ENCODE results near the gene ARID4A. TPM values are rescaled to one million over a fixed set of nuclear protein-coding genes. Genes with fewer than 3 reads are reported as not detected.

The ARID4A gene
- total and polyA plus RNA-seq, 2 donors from 2014 or later, result 3.9 to 32.5 TPM

DNA sequence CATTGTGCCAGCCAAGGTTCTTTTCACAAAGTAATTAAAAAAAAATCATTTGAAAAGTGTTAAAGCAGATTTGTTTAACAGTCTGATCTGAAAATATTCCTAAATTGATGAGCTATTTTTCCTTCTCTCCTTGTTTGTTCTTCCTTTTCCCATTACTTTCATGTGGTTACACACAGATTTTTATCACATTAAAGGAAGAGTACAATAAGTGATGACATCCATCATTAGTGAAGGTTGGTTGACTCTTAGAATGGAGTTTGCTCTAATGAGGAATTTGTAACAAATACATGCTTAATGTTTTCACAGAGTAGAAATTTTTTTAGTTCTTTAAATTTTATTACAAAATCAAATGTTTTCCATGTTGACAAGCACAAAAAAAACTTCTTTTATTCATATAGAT lies 78.4 kb downstream of the ARID4A start:
- intact Hi-C loops (cut with DNase I), result no loop called here
- Histone ChIP-seq H3K4me3 (ENCODE audit: low read length in 3 of 3) (no peak overlapping the region), H3K9ac (ENCODE audit: low read length in 3 of 3) (no peak overlapping the region), H3K27me3 (ENCODE audit: control insufficient read depth, insufficient read depth, low read length) (no peaks in the 10 kb centered on the region), H3K9me3 (ENCODE audit: control insufficient read depth in 2 of 3, insufficient read depth in 1 of 3, low read length in 3 of 3) (no peaks in the 10 kb centered on the region), H3K36me3 (ENCODE audit: control insufficient read depth in 2 of 3, insufficient read depth in 3 of 3, low read length in 3 of 3) (peaks cover 2 to 4% (median 4%) of the 10 kb centered on the region in 3 donors), H3K4me1 (ENCODE audit: control insufficient read depth in 2 of 3, insufficient read depth in 2 of 3, low read depth in 1 of 3, low read length in 3 of 3) (no peaks in the 10 kb centered on the region), H3K27ac (ENCODE audit: low read depth in 2 of 2, low read length in 2 of 2) (no peak overlapping the region)
- FAIRE-seq (peak; percentile 35), DNase-seq (no peak)
- TF ChIP-seq, protein P1, sequence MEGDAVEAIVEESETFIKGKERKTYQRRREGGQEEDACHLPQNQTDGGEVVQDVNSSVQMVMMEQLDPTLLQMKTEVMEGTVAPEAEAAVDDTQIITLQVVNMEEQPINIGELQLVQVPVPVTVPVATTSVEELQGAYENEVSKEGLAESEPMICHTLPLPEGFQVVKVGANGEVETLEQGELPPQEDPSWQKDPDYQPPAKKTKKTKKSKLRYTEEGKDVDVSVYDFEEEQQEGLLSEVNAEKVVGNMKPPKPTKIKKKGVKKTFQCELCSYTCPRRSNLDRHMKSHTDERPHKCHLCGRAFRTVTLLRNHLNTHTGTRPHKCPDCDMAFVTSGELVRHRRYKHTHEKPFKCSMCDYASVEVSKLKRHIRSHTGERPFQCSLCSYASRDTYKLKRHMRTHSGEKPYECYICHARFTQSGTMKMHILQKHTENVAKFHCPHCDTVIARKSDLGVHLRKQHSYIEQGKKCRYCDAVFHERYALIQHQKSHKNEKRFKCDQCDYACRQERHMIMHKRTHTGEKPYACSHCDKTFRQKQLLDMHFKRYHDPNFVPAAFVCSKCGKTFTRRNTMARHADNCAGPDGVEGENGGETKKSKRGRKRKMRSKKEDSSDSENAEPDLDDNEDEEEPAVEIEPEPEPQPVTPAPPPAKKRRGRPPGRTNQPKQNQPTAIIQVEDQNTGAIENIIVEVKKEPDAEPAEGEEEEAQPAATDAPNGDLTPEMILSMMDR (IDR thresholded peaks at IDR 0.05; ENCODE audit: borderline replicate concordance, extremely low read depth, insufficient read depth), result no peak

DNA sequence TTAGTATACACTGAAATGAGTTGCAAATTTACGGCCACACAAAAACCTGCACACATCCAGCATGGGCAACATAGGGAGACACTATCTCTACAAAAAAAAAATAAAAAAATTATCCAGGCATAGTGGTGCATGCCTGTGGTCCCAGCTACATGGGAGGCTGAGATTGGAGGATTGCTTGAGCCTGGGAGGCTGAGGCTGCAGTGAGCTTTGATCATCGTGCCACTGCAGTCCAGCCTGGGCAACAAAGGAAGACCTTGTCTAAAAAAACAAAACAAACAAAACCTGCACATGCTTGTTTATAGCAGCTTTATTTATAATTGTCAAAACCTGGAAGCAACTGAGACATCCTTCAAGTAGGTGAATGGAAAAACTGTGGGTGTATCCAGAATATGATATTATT lies 92.5 kb downstream of the ARID4A start:
- FAIRE-seq, result no peak
- no peak for DNase-seq

GRCh38 chr14:58395562-58395811 lies 97.1 kb downstream of the ARID4A start:
- Histone ChIP-seq H3K36me3 (ENCODE audit: control insufficient read depth in 2 of 3, insufficient read depth in 3 of 3, low read length in 3 of 3) (no peaks in the 10 kb centered on the region), H3K4me3 (ENCODE audit: low read length in 3 of 3) (peak overlapping the region; percentile 59 to 63 (median 62)), H3K27me3 (ENCODE audit: control insufficient read depth, insufficient read depth, low read length) (no peaks in the 10 kb centered on the region), H3K9me3 (ENCODE audit: control insufficient read depth in 2 of 3, insufficient read depth in 1 of 3, low read length in 3 of 3) (no peaks in the 10 kb centered on the region), H3K9ac (ENCODE audit: low read length in 3 of 3) (peak overlapping the region in 1 of 3 donors; percentile 45), H3K27ac (ENCODE audit: low read depth in 2 of 2, low read length in 2 of 2) (peak overlapping the region; percentile 83 to 90), H3K4me1 (ENCODE audit: control insufficient read depth in 2 of 3, insufficient read depth in 2 of 3, low read depth in 1 of 3, low read length in 3 of 3) (peaks cover 0 to 4% (median 0%) of the 10 kb centered on the region in 3 donors)
- TF ChIP-seq, protein P1 (IDR thresholded peaks at IDR 0.05; ENCODE audit: borderline replicate concordance, extremely low read depth, insufficient read depth), result no peak
- DNase-seq (no peak), FAIRE-seq (no peak)
- intact Hi-C loops (cut with DNase I), result no loop called here

More for the DNA sequence above, 92.5 kb downstream of the ARID4A start:
- Histone ChIP-seq H3K27ac (ENCODE audit: low read depth in 2 of 2, low read length in 2 of 2) (no peak overlapping the region), H3K36me3 (ENCODE audit: control insufficient read depth in 2 of 3, insufficient read depth in 3 of 3, low read length in 3 of 3) (no peaks in the 10 kb centered on the region), H3K4me3 (ENCODE audit: low read length in 3 of 3) (no peak overlapping the region), H3K4me1 (ENCODE audit: control insufficient read depth in 2 of 3, insufficient read depth in 2 of 3, low read depth in 1 of 3, low read length in 3 of 3) (peaks cover 0 to 4% (median 0%) of the 10 kb centered on the region in 3 donors), H3K9me3 (ENCODE audit: control insufficient read depth in 2 of 3, insufficient read depth in 1 of 3, low read length in 3 of 3) (no peaks in the 10 kb centered on the region), H3K27me3 (ENCODE audit: control insufficient read depth, insufficient read depth, low read length) (no peaks in the 10 kb centered on the region), H3K9ac (ENCODE audit: low read length in 3 of 3) (no peak overlapping the region)
- intact Hi-C loops (cut with DNase I), result no loop called here
- TF ChIP-seq, protein P1 (IDR thresholded peaks at IDR 0.05; ENCODE audit: borderline replicate concordance, extremely low read depth, insufficient read depth), result no peak
